Kidney tubule cell (primary cell): ENCODE results near the gene GCNT4.

Experiments
- DNase-seq: peaks from one replicate; pipeline ENCODE4 v3.0.0-alpha.2; 2018; ENCODE audit warnings: low spot score

The GCNT4 gene

GRCh38 chr5:75051217-75051751 is 1.1 kb downstream of the GCNT4 start:
- DNase-seq = no peak

GRCh38 chr5:75050415-75050814 is 1.9 kb downstream of the GCNT4 start:
- peak; percentile 16 for DNase-seq

GRCh38 chr5:75049456-75050351 is 2.7 kb downstream of the GCNT4 start:
- DNase-seq = peak; percentile 84

GRCh38 chr5:75048457-75048953 is 3.9 kb downstream of the GCNT4 start:
- DNase-seq = peak; percentile 51

GRCh38 chr5:75047356-75047755 is 5.0 kb downstream of the GCNT4 start:
- DNase-seq = no peak

GRCh38 chr5:75046366-75047142 is 5.8 kb downstream of the GCNT4 start:
- DNase-seq = no peak

GRCh38 chr5:75045071-75045470 is 7.3 kb downstream of the GCNT4 start:
- no peak for DNase-seq

GRCh38 chr5:75044406-75044805 is 8.0 kb downstream of the GCNT4 start:
- peak; percentile 49 for DNase-seq

GRCh38 chr5:75043633-75044264 is 8.6 kb downstream of the GCNT4 start:
- no peak for DNase-seq

- DNase-seq = no peak
Measured at GRCh38 chr5:75042522-75042921, 9.8 kb downstream of the GCNT4 start.

- DNase-seq = no peak
Measured at GRCh38 chr5:75040973-75041372, 11.4 kb downstream of the GCNT4 start.

- DNase-seq = peak; percentile 96
Measured at GRCh38 chr5:75037106-75037505, 15.3 kb downstream of the GCNT4 start.

GRCh38 chr5:75034137-75034739 is 18.1 kb downstream of the GCNT4 start:
- DNase-seq = no peak

- DNase-seq = no peak
Measured at GRCh38 chr5:75031366-75031765, 21.0 kb downstream of the GCNT4 start.

GRCh38 chr5:75028090-75028489 is 24.3 kb downstream of the GCNT4 start:
- no peak for DNase-seq

GRCh38 chr5:75023368-75024159 is 28.8 kb downstream of the GCNT4 start:
- peak; percentile 15 for DNase-seq

GRCh38 chr5:75021800-75022199 is 30.6 kb downstream of the GCNT4 start:
- no peak for DNase-seq

GRCh38 chr5:75021219-75021618 is 31.1 kb downstream of the GCNT4 start:
- no peak for DNase-seq

GRCh38 chr5:75020016-75020656 is 32.2 kb downstream of the GCNT4 start:
- peak; percentile 9 for DNase-seq

- DNase-seq = no peak
Measured at GRCh38 chr5:75018805-75019587, 33.4 kb downstream of the GCNT4 start.
